Sciatic nerve (tissue), 2 donors: Measurements from ENCODE around the gene NIP7. TPM values are rescaled to one million over a fixed set of nuclear protein-coding genes. Genes with fewer than 3 reads are reported as not detected.

Experiments
- ATAC-seq: fragments of 200-7000 bp; cut with Tn5 transposase; one replicate; pipeline ENCODE4 v1.9.1; 2020; ENCODE audit warnings: mild to moderate bottlenecking, moderate library complexity
- DNase-seq: peaks from one replicate; pipeline ENCODE4 v3.0.0-alpha.2; 2020; ENCODE audit warnings: low spot score
- intact Hi-C: fragments of 100-400 bp; cut with DNase I; formaldehyde crosslinking; loops from one replicate; pipeline ENCODE4 v1.14.2; 2022
- total RNA-seq: library from RNA; stranded (reverse); fragmentation: NEBNext Ultra II Directional; extraction: Animal tissue kit (Norgen Biotek cat#: 25700); gene quantifications from one replicate; pipeline ENCODE4 v1.2.1, GENCODE V29; 2021
- donor health status: DM: no; HTN: no; CAD: no.
- donor health status: DM: no; HTN: no; CAD: no.

NIP7 gene
- total RNA-seq, 1 donor from 2014 or later = 10.5 TPM

- intact Hi-C loops = no loop called here
- ATAC-seq = no peak
Observed at GRCh38 chr16:69373019-69373418, 33.4 kb downstream of the NIP7 start.

GRCh38 chr16:69376393-69377059, 37.0 kb downstream of the NIP7 start:
- intact Hi-C loops = no loop called here
- ATAC-seq (no peak), DNase-seq (no peak)

More at GRCh38 chr16:69373019-69373418, 33.4 kb downstream of the NIP7 start:
- DNase-seq = no peak

- ATAC-seq (no peak), DNase-seq (no peak)
- intact Hi-C loops = no loop called here
Observed at GRCh38 chr16:69378036-69378435, 38.5 kb downstream of the NIP7 start.

GRCh38 chr16:69378760-69379159, 39.2 kb downstream of the NIP7 start:
- no peak for ATAC-seq
- DNase-seq = no peak
- intact Hi-C loops = no loop called here

GRCh38 chr16:69381231-69381630, 41.7 kb downstream of the NIP7 start:
- DNase-seq (peak; percentile 15), ATAC-seq (no peak)
- intact Hi-C loops = no loop called here

- DNase-seq = peak; percentile 15
- intact Hi-C loops = no loop called here
- ATAC-seq = no peak
Observed at GRCh38 chr16:69382421-69382820, 42.8 kb downstream of the NIP7 start.

GRCh38 chr16:69384974-69385373, 45.4 kb downstream of the NIP7 start:
- no peak for ATAC-seq
- no peak for DNase-seq
- intact Hi-C loops = no loop called here

- ATAC-seq = no peak
- intact Hi-C loops = no loop called here
- DNase-seq = peak; percentile 31
Observed at GRCh38 chr16:69386596-69386995, 47.0 kb downstream of the NIP7 start.

Other genes with a start within 250 kb of the NIP7 start
- 2.7 TPM for gene HAS3, start 234.1 kb upstream of the NIP7 start, total RNA-seq
- gene CHTF8, start 207.2 kb upstream of the NIP7 start, total RNA-seq = 65.1 TPM
- gene UTP4, start 207.1 kb upstream of the NIP7 start, total RNA-seq = 40.1 TPM
- gene SNTB2, start 152.6 kb upstream of the NIP7 start, total RNA-seq = 64.0 TPM
- gene VPS4A, start 28.4 kb upstream of the NIP7 start, total RNA-seq = 24.8 TPM
- 6.0 TPM for gene PDF, start 9.2 kb upstream of the NIP7 start, total RNA-seq
- gene COG8, start 208 bp upstream of the NIP7 start, total RNA-seq = 36.4 TPM
- not detected for gene TMED6, start 12.0 kb downstream of the NIP7 start, total RNA-seq
- gene TERF2, start 46.2 kb downstream of the NIP7 start, total RNA-seq = 42.0 TPM
- gene CYB5B, start 84.8 kb downstream of the NIP7 start, total RNA-seq = 62.5 TPM
- 87.0 TPM for gene NFAT5, start 226.2 kb downstream of the NIP7 start, total RNA-seq